DND-41 (cell line): ENCODE measurements around the gene MKNK1.

Experiments
- ATAC-seq: fragments of 200-7000 bp; cut with Tn5 transposase; 3 replicates; pipeline ENCODE4 v1.9.1; 2021; ENCODE audit warnings: low read depth; ENCODE audit not compliant: insufficient read depth
- DNase-seq: peaks from one replicate; pipeline ENCODE4 v3.0.0-alpha.2; 2020
- H2AFZ ChIP-seq: 2 replicates; pipeline ENCODE4 v1.6.0; 2012; ENCODE audit warnings: low read depth, low read length
- H3K27ac ChIP-seq: 2 replicates; pipeline ENCODE4 v1.5.1; 2012; ENCODE audit warnings: low read length, inconsistent platforms
- H3K27me3 ChIP-seq: fragments of 200-600 bp; sonication (generic); 2 replicates; pipeline ENCODE4 v1.6.0; 2012; ENCODE audit warnings: low read length, mild to moderate bottlenecking, inconsistent platforms; ENCODE audit not compliant: insufficient read depth, poor library complexity
- H3K36me3 ChIP-seq: 2 replicates; pipeline ENCODE4 v1.5.1; 2012; ENCODE audit warnings: low read length, inconsistent platforms; ENCODE audit not compliant: insufficient read depth
- H3K4me1 ChIP-seq: 2 replicates; pipeline ENCODE4 v1.5.1; 2012; ENCODE audit warnings: mild to moderate bottlenecking, low read length; ENCODE audit not compliant: insufficient read depth
- H3K4me2 ChIP-seq: 2 replicates; pipeline ENCODE4 v1.6.0; 2012; ENCODE audit warnings: mild to moderate bottlenecking, moderate library complexity, low read length, inconsistent platforms; ENCODE audit not compliant: insufficient read depth
- H3K4me3 ChIP-seq, 2 experiments: fragments of 200-600 bp in 1 of 2; shearing (Covaris generic) in 1 of 2; 2 replicates each; pipeline ENCODE4 v1.5.1; 2012 to 2016; ENCODE audit warnings: inconsistent platforms in 2 of 2, low read length in 2 of 2, mild to moderate bottlenecking in 2 of 2, low read depth in 1 of 2, moderate library complexity in 1 of 2
- H3K79me2 ChIP-seq: 2 replicates; pipeline ENCODE4 v1.6.0; 2012; ENCODE audit warnings: low read length, inconsistent platforms; ENCODE audit not compliant: insufficient read depth
- H3K9ac ChIP-seq: 2 replicates; pipeline ENCODE4 v1.6.0; 2012; ENCODE audit warnings: low read depth, mild to moderate bottlenecking, inconsistent platforms, low read length, moderate library complexity
- H3K9me3 ChIP-seq: 2 replicates; pipeline ENCODE4 v1.5.1; 2012; ENCODE audit warnings: low read length, moderate library complexity, mild to moderate bottlenecking, inconsistent platforms; ENCODE audit not compliant: insufficient read depth, severe bottlenecking
- H4K20me1 ChIP-seq: 2 replicates; pipeline ENCODE4 v1.6.0; 2012; ENCODE audit warnings: low read length; ENCODE audit not compliant: insufficient read depth
- CTCF ChIP-seq: IDR thresholded peaks from 2 replicates; pipeline ENCODE4 v1.5.1; 2012; ENCODE audit warnings: borderline replicate concordance, low read length, moderate library complexity, mild to moderate bottlenecking; ENCODE audit not compliant: poor library complexity, severe bottlenecking; ENCODE audit errors: extremely low read depth
- EZH2 ChIP-seq: IDR thresholded peaks from 3 replicates; pipeline ENCODE4 v1.6.1; 2012; ENCODE audit warnings: borderline replicate concordance, low read depth, mild to moderate bottlenecking, moderate library complexity, low read length, inconsistent platforms; ENCODE audit not compliant: severe bottlenecking

The MKNK1 gene

GRCh38 chr1:46599059-46599970 is 4.8 kb downstream of the MKNK1 start:
- no peaks in the 10 kb centered on the region for H3K36me3 ChIP-seq
- peaks cover 4% of the 10 kb centered on the region; the same call in 1 of the 2 replicates for H3K79me2 ChIP-seq
- no peak overlapping the region for H3K4me3 ChIP-seq
- H3K27ac ChIP-seq: no peak overlapping the region
- TF ChIP-seq CTCF: no peak
- no peak for TF ChIP-seq EZH2
- peaks cover 24% of the 10 kb centered on the region for H3K4me1 ChIP-seq
- no peak overlapping the region for H3K9ac ChIP-seq
- ATAC-seq (0 out of 3 replicates have a peak, but pooled peaks have one; percentile 22), DNase-seq (no peak)
- H3K9me3 ChIP-seq: no peaks in the 10 kb centered on the region
- H4K20me1 ChIP-seq: no peaks in the 10 kb centered on the region
- H3K27me3 ChIP-seq: no peaks in the 10 kb centered on the region
- no peak overlapping the region for H2AFZ ChIP-seq
- no peak overlapping the region for H3K4me2 ChIP-seq

- no peak for ATAC-seq
- Histone ChIP-seq H3K27me3 (no peaks in the 10 kb centered on the region), H3K4me2 (no peak overlapping the region), H3K4me3 (no peak overlapping the region), H3K9ac (no peak overlapping the region), H3K36me3 (peaks cover 14% of the 10 kb centered on the region), H3K79me2 (no peaks in the 10 kb centered on the region), H3K4me1 (peaks cover 12% of the 10 kb centered on the region), H4K20me1 (no peaks in the 10 kb centered on the region), H3K9me3 (no peaks in the 10 kb centered on the region), H3K27ac (no peak overlapping the region), H2AFZ (no peak overlapping the region)
- DNase-seq: no peak
- no peak for TF ChIP-seq CTCF
- TF ChIP-seq EZH2: no peak
Observed at GRCh38 chr1:46596846-46597245, 7.2 kb downstream of the MKNK1 start.

DNA sequence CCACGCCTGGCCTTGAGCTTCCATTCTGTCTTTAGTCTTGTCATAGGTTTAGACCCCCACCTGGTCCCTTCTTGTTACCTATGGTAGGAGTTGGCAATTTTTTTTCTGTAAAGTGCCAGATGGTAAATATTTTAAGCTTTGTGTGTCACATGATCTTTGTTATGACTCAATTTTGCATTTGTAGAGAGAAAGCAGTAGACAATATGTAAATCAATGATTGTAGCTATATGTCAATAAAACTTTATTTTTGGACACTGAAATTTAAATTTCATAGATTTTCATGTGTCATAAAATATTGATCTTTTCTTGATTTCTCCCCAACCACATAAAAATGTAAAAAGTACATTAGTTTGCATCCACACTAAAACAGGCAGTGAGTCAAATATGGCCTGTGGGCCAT is 8.0 kb downstream of the MKNK1 start:
- DNase-seq: no peak
- no peak for ATAC-seq
- H3K27me3 ChIP-seq: no peaks in the 10 kb centered on the region
- H3K79me2 ChIP-seq: no peaks in the 10 kb centered on the region
- no peak overlapping the region for H3K4me3 ChIP-seq
- no peaks in the 10 kb centered on the region for H3K9me3 ChIP-seq
- no peaks in the 10 kb centered on the region for H4K20me1 ChIP-seq
- H3K36me3 ChIP-seq: peaks cover 19% of the 10 kb centered on the region
- no peak overlapping the region for H3K27ac ChIP-seq
- TF ChIP-seq EZH2 (no peak), CTCF (no peak)
- H3K4me1 ChIP-seq: peaks cover 12% of the 10 kb centered on the region
- H3K9ac ChIP-seq: no peak overlapping the region
- H3K4me2 ChIP-seq: no peak overlapping the region
- no peak overlapping the region for H2AFZ ChIP-seq
